CD8-positive, alpha-beta memory T cell (primary cell): ENCODE measurements around the gene FNDC8. TPM values are rescaled to one million over a fixed set of nuclear protein-coding genes. Genes with fewer than 3 reads are reported as not detected.

Experiments
- CTCF ChIA-PET: fragments of 350-600 bp; sonication (Branson Sonifier 250); formaldehyde crosslinking; loops from one replicate; lab custom pipeline; 2021; ENCODE audit warnings: antibody characterized with exemption; lab: Charles Lee
- POLR2A ChIA-PET: fragments of 350-600 bp; sonication (Branson Sonifier 250); formaldehyde crosslinking; loops from one replicate; lab custom pipeline; 2021; ENCODE audit warnings: antibody characterized with exemption; lab: Charles Lee
- DNase-seq, 5 donors: peaks; one replicate each; pipeline versions ENCODE4 v3.0.0 to v3.0.0-alpha.2; 2020 to 2022; ENCODE audit warnings: mixed read lengths in 1 of 5
- H3K27ac ChIP-seq: one replicate; pipeline ENCODE4 v1.7.0; 2013; ENCODE audit warnings: low read depth, mild to moderate bottlenecking, low read length, moderate library complexity
- H3K27me3 ChIP-seq: 2 replicates; pipeline ENCODE4 v1.7.0; 2013; ENCODE audit warnings: low read length, mild to moderate bottlenecking; ENCODE audit not compliant: insufficient read depth, poor library complexity, severe bottlenecking
- H3K36me3 ChIP-seq: 2 replicates; pipeline ENCODE4 v1.7.0; 2013; ENCODE audit warnings: mild to moderate bottlenecking, low read length, moderate library complexity; ENCODE audit not compliant: insufficient read depth
- H3K4me1 ChIP-seq: 2 replicates; pipeline ENCODE4 v1.7.0; 2013; ENCODE audit warnings: mild to moderate bottlenecking, low read length, moderate library complexity; ENCODE audit not compliant: insufficient read depth
- H3K4me3 ChIP-seq: 2 replicates; pipeline ENCODE4 v1.7.0; 2013; ENCODE audit warnings: mild to moderate bottlenecking, low read length
- H3K9me3 ChIP-seq: 2 replicates; pipeline ENCODE4 v1.7.0; 2013; ENCODE audit warnings: mild to moderate bottlenecking, low read length
- H3K27ac Mint-ChIP-seq, 8 donors: one replicate each; pipeline ENCODE4 v1.8.0; 2020 to 2021; ENCODE audit warnings: mixed read lengths in 8 of 8, mild to moderate bottlenecking in 6 of 8, inconsistent platforms in 3 of 8, moderate library complexity in 3 of 8
- H3K27me3 Mint-ChIP-seq, 2 donors: one replicate each; pipeline ENCODE4 v1.8.0; 2020 to 2021; ENCODE audit warnings: mixed read lengths in 2 of 2, mild to moderate bottlenecking in 1 of 2, moderate library complexity in 1 of 2
- H3K36me3 Mint-ChIP-seq, 3 donors: one replicate each; pipeline ENCODE4 v1.8.0; 2020 to 2021; ENCODE audit warnings: mixed read lengths in 3 of 3, inconsistent platforms in 1 of 3, mild to moderate bottlenecking in 1 of 3
- H3K4me1 Mint-ChIP-seq, 3 donors: one replicate each; pipeline ENCODE4 v1.8.0; 2020 to 2021; ENCODE audit warnings: mixed read lengths in 3 of 3, inconsistent platforms in 1 of 3, mild to moderate bottlenecking in 1 of 3
- H3K4me3 Mint-ChIP-seq, 7 donors: one replicate each; pipeline ENCODE4 v1.8.0; 2020 to 2021; ENCODE audit warnings: mixed read lengths in 7 of 7, mild to moderate bottlenecking in 6 of 7, moderate library complexity in 4 of 7, inconsistent platforms in 2 of 7
- H3K9me3 Mint-ChIP-seq, 5 donors: one replicate each; pipeline ENCODE4 v1.8.0; 2020 to 2022; ENCODE audit warnings: mixed read lengths in 5 of 5, mild to moderate bottlenecking in 3 of 5, moderate library complexity in 2 of 5, inconsistent platforms in 1 of 5
- polyA plus RNA-seq: library from polyadenylated mRNA; unstranded; fragments of 300-500 nt; fragmentation: Illumina TruSeq; gene quantifications from one replicate; pipeline ENCODE4 v1.2.3, GENCODE V29; 2021
- total RNA-seq, 2 experiments: library from RNA; stranded (reverse); gene quantifications; one replicate each; pipeline ENCODE4 v1.2.3, GENCODE V29; 2021

Gene FNDC8
- total and polyA plus RNA-seq, 3 experiments from 2014 or later, result 0.15 to 0.16 TPM; not detected in 1

DNA sequence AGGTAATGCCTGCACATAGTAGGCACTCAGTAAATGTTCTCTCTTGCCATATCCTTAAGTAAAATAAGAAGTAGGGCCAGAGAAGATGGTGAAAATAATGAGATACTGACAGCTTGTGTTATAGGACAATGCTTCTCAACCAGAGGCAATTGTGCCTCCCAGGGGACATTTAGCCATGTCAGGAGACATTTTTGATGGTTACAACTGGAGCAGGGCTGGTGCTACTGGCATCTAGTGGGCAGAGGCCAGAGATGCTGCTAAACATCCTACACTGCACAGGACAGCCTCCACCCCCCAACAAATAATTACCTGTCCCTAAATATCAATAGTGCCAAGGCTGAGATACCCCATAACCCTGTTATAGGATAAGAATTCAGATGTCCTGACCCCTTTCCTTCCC, 3.4 kb upstream of the FNDC8 start:
- no peaks in the 10 kb centered on the region for H3K36me3 ChIP-seq
- H3K9me3 ChIP-seq, result no peaks in the 10 kb centered on the region
- Mint-ChIP-seq H3K4me3 (peak overlapping the region; percentile 91 to 96 (median 95)), H3K9me3 (no peaks in the 10 kb centered on the region), H3K27me3 (peaks cover 0 to 2% of the 10 kb centered on the region in 2 donors), H3K27ac (peak overlapping the region in 7 of 8 donors; percentile 33 to 88 (median 59)), H3K36me3 (peaks cover 0 to 17% (median 0%) of the 10 kb centered on the region in 3 donors), H3K4me1 (peaks cover 29 to 44% (median 41%) of the 10 kb centered on the region in 3 donors)
- H3K4me3 ChIP-seq, result no peak overlapping the region
- H3K27ac ChIP-seq, result no peak overlapping the region
- POLR2A ChIA-PET, result interaction anchor here (1.7 kb wide), 1 partner anchor 28 kb away, joined by 5 read pairs; no protein-coding TSS in a partner anchor
- CTCF ChIA-PET, result interaction anchor here (1.0 to 6.0 kb wide), 8 partner anchors 12 to 575 kb away, joined by 3 to 93 read pairs (median 18); partner anchors contain the start of genes LIG3 and RFFL
- peak in 1 of 5 donors; percentile 18 for DNase-seq
- no peaks in the 10 kb centered on the region for H3K27me3 ChIP-seq
- peaks cover 22% of the 10 kb centered on the region for H3K4me1 ChIP-seq

DNA sequence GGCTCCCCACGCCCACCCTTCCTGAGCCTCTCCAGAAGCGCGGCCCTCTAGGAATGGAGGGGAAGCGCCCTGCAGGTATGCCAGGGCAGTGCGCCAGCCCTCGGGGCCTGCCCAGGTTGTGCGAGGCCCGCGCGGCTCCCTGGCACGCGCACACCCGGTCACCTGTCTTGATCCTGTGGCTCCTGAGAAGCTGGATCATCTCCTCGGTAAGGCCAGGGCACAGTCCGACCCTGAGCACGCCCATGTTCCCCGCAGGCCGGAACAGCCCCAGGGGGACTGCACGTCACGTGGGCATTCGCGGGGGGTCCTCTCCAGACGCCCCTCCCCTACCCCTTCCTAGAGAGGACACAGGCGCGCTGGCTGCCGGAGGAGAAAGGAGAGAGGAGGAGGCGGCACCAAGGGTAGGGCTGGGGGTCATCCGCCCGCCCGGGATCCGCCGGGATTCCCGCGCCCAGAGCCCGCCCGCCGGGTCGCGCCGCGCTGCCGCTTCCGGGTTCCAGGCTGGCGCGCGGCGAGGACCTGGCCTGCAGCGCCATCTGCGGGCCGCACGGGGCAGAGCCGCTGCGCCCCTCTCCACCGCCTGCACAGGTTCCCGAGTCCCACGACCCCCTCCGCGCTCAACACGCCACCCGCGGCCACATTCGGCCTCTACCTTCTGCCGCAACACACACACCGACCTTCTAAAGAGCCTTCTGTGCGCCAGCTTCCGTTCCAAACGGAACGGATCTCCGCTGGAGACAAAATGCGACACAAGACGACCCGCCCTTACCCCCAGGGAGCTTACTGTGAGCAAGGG, 1.8 kb upstream of the FNDC8 start, which contains the start of gene RAD51D:
TSS of gene RAD51D (minus strand) at position 491 of the 796 bp plus-strand sequence. CDS start at position 244, 247 bp downstream.
- Histone ChIP-seq H3K27me3 (no peaks in the 10 kb centered on the region), H3K4me3 (peak within 1 kb of the TSS; percentile 83), H3K36me3 (no peaks in the 10 kb centered on the region), H3K9me3 (no peaks in the 10 kb centered on the region), H3K27ac (peak within 1 kb of the TSS; percentile 80), H3K4me1 (peaks cover 22% of the 10 kb centered on the region)
- Mint-ChIP-seq H3K9me3 (no peaks in the 10 kb centered on the region), H3K36me3 (peaks cover 0 to 14% (median 0%) of the 10 kb centered on the region in 3 donors), H3K27me3 (peaks cover 0 to 2% of the 10 kb centered on the region in 2 donors), H3K4me3 (peak within 1 kb of the TSS; percentile 91 to 96 (median 95)), H3K4me1 (peaks cover 29 to 43% (median 41%) of the 10 kb centered on the region in 3 donors), H3K27ac (peak within 1 kb of the TSS; percentile 51 to 99 (median 94))
- POLR2A ChIA-PET, result interaction anchor here (1.7 kb wide), 1 partner anchor 30 kb away, joined by 5 read pairs; no protein-coding TSS in a partner anchor
- CTCF ChIA-PET, result interaction anchor here (0.6 to 6.0 kb wide), 44 partner anchors 8 to 919 kb away, joined by 3 to 93 read pairs (median 4); partner anchors contain the start of genes LIG3 and RFFL
- peak; percentile 71 to 84 (median 79) for DNase-seq

DNA sequence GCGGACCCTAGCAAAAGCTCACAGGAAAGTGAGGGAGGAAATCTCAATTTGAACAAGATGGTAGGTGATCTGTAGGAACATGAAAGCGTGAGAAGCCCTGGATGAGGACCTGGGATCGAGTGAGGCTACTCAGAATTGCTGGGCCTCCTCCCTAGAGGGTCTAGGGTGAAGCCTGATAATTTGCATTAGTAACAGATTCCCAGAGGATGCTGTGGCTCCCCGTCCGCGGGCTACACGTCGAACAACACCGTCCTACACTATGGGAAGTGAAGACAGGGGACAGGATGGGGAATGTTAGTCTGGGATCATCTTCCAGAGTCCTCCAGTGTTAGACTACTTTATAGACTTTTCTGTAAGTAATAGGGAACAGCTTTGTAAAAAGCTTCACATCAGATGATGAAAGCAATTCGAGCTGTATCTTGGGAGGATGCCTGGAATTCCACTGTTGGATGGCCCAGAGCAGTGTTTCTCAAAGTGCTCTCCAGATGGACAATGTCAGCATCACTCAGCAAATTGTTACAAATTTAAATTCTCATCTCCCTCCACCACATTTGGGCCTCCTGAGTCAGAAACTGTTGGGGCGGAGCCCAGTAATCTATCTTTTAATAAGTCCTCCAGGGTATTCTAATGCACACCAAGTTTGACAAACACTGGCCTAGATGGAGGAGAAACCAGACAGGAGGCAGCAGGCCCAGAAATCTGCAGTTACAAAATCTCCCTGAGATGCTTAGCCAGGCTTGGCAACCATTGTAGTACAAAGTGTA, 6.5 kb downstream of the FNDC8 start:
- H3K27me3 ChIP-seq, result no peaks in the 10 kb centered on the region
- peak overlapping the region in 1 of 8 donors; percentile 89 for H3K27ac Mint-ChIP-seq
- ChIA-PET POLR2A (no interaction called here), CTCF (interaction anchor here (0.8 to 3.1 kb wide), 4 partner anchors 8 to 619 kb away, joined by 3 to 22 read pairs (median 3); partner anchors contain the start of genes RAD51D and RFFL)
- H3K27ac ChIP-seq, result no peak overlapping the region
- H3K4me1 ChIP-seq, result no peaks in the 10 kb centered on the region
- H3K36me3 ChIP-seq, result peaks cover 5% of the 10 kb centered on the region
- no peaks in the 10 kb centered on the region for H3K9me3 ChIP-seq
- H3K27me3 Mint-ChIP-seq, result no peaks in the 10 kb centered on the region
- no peaks in the 10 kb centered on the region for H3K4me1 Mint-ChIP-seq
- H3K9me3 Mint-ChIP-seq, result no peaks in the 10 kb centered on the region
- H3K36me3 Mint-ChIP-seq, result peaks cover 0 to 24% (median 7%) of the 10 kb centered on the region in 3 donors
- H3K4me3 Mint-ChIP-seq, result no peak overlapping the region
- DNase-seq, result no peak
- H3K4me3 ChIP-seq, result no peak overlapping the region

- Histone ChIP-seq H3K4me1 (no peaks in the 10 kb centered on the region), H3K4me3 (no peak overlapping the region), H3K27me3 (no peaks in the 10 kb centered on the region), H3K9me3 (no peaks in the 10 kb centered on the region), H3K36me3 (peaks cover 18% of the 10 kb centered on the region), H3K27ac (no peak overlapping the region)
- peaks cover 6 to 38% (median 7%) of the 10 kb centered on the region in 3 donors for H3K36me3 Mint-ChIP-seq
- H3K9me3 Mint-ChIP-seq, result no peaks in the 10 kb centered on the region
- no peak for DNase-seq
- H3K4me1 Mint-ChIP-seq, result no peaks in the 10 kb centered on the region
- POLR2A ChIA-PET, result no interaction called here
- peak overlapping the region in 1 of 8 donors; percentile 39 for H3K27ac Mint-ChIP-seq
- H3K4me3 Mint-ChIP-seq, result no peak overlapping the region
- H3K27me3 Mint-ChIP-seq, result no peaks in the 10 kb centered on the region
- CTCF ChIA-PET, result interaction anchor here (3.1 kb wide), 1 partner anchor 10 kb away, joined by 22 read pairs; the partner anchor contains the start of gene RAD51D
Measured at GRCh38 chr17:35129154-35129972, 7.9 kb downstream of the FNDC8 start.

GRCh38 chr17:35129973-35130351, 8.5 kb downstream of the FNDC8 start:
- POLR2A ChIA-PET, result no interaction called here

DNA sequence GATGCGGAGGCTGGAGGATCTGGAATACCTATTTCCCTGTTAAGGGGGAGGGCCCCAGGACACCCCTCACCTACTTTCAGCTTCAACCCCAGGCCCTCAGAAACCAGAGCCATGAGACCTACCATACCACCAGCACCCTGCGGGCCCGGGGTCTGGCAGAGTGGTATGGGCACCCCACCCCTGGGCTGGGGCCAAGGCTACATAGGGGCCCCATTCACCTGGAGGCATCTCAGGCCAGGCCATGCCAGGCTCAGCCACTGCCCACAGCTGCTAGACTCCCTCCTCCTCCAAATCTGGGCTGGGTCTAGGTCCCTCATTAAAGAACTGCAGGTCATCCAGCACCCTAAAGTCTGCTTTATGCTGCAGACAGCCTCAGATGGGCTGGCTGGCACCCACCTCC, 9.0 kb downstream of the FNDC8 start:
- peak overlapping the region in 1 of 7 donors; percentile 37 for H3K4me3 Mint-ChIP-seq
- Histone ChIP-seq H3K27ac (no peak overlapping the region), H3K36me3 (peaks cover 26% of the 10 kb centered on the region), H3K4me3 (no peak overlapping the region), H3K4me1 (no peaks in the 10 kb centered on the region), H3K27me3 (no peaks in the 10 kb centered on the region), H3K9me3 (no peaks in the 10 kb centered on the region)
- H3K27me3 Mint-ChIP-seq, result no peaks in the 10 kb centered on the region
- H3K4me1 Mint-ChIP-seq, result no peaks in the 10 kb centered on the region
- DNase-seq, result no peak
- POLR2A ChIA-PET, result no interaction called here
- no peaks in the 10 kb centered on the region for H3K9me3 Mint-ChIP-seq
- peaks cover 6 to 48% (median 7%) of the 10 kb centered on the region in 3 donors for H3K36me3 Mint-ChIP-seq
- H3K27ac Mint-ChIP-seq, result peak overlapping the region in 2 of 8 donors; percentile 58 to 87
- CTCF ChIA-PET, result interaction anchor here (1.8 kb wide), 1 partner anchor 11 kb away, joined by 13 read pairs; the partner anchor contains the start of gene RAD51D

More at GRCh38 chr17:35129973-35130351, 8.5 kb downstream of the FNDC8 start:
- H3K27me3 Mint-ChIP-seq, result no peaks in the 10 kb centered on the region
- peaks cover 6 to 44% (median 7%) of the 10 kb centered on the region in 3 donors for H3K36me3 Mint-ChIP-seq
- peak overlapping the region in 3 of 8 donors; percentile 39 to 58 (median 47) for H3K27ac Mint-ChIP-seq
- Histone ChIP-seq H3K9me3 (no peaks in the 10 kb centered on the region), H3K4me1 (no peaks in the 10 kb centered on the region), H3K36me3 (peaks cover 22% of the 10 kb centered on the region), H3K27ac (no peak overlapping the region), H3K27me3 (no peaks in the 10 kb centered on the region), H3K4me3 (no peak overlapping the region)
- no peaks in the 10 kb centered on the region for H3K4me1 Mint-ChIP-seq
- no peak for DNase-seq
- H3K4me3 Mint-ChIP-seq, result no peak overlapping the region
- CTCF ChIA-PET, result interaction anchor here (1.8 to 3.1 kb wide), 2 partner anchors 10 kb away, joined by 13 to 22 read pairs; partner anchors contain the start of gene RAD51D
- no peaks in the 10 kb centered on the region for H3K9me3 Mint-ChIP-seq

DNA sequence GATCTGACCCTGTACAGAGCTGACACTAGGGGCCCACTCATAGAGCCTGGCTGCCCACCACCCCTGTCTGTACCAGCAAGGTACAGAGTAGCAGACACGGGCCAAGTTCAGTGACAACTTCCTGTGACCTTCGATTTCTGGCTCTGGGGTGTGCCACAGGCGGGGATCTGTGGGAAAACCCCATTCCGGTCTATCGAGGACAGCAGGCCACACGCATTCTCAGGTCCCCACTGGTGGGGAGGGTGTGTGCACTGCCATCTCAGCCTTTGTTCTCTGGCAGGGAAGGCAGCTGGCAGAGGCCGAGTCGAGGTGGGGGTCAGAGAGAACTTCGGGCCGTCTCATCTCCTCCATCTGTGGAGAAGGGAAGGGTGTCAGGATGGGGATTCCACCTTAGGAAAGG, 10.7 kb downstream of the FNDC8 start:
- H3K27ac ChIP-seq, result no peak overlapping the region
- peaks cover 6 to 65% (median 12%) of the 10 kb centered on the region in 3 donors for H3K36me3 Mint-ChIP-seq
- no peak overlapping the region for H3K4me3 ChIP-seq
- no peak overlapping the region for H3K4me3 Mint-ChIP-seq
- H3K27ac Mint-ChIP-seq, result no peak overlapping the region
- ChIA-PET POLR2A (no interaction called here), CTCF (no interaction called here)
- no peaks in the 10 kb centered on the region for H3K4me1 ChIP-seq
- no peaks in the 10 kb centered on the region for H3K27me3 ChIP-seq
- no peaks in the 10 kb centered on the region for H3K9me3 ChIP-seq
- H3K9me3 Mint-ChIP-seq, result no peaks in the 10 kb centered on the region
- no peaks in the 10 kb centered on the region for H3K4me1 Mint-ChIP-seq
- peaks cover 44% of the 10 kb centered on the region for H3K36me3 ChIP-seq
- no peaks in the 10 kb centered on the region for H3K27me3 Mint-ChIP-seq
- DNase-seq, result no peak
